Measurements from ENCODE around the gene VENTX. TPM values are rescaled to one million over a fixed set of nuclear protein-coding genes. Genes with fewer than 3 reads are reported as not detected.

The VENTX gene
- total and polyA plus RNA-seq, 2 donors (not counting 3 experiments of a cell fraction or from before 2014, with no cell fraction given), result not detected

GRCh38 chr10:133214468-133215410, 22.9 kb upstream of the VENTX start:
- Histone ChIP-seq H3K9ac (replicated peaks; ENCODE audit: extremely low read depth, insufficient read depth, low read length) (no peak overlapping the region), H3K4me3 (replicated peaks in 1 of 3; ENCODE audit: insufficient read depth in 1 of 3, low read depth in 1 of 3, low read length in 3 of 3) (no peak overlapping the region), H3K9me1 (replicated peaks; ENCODE audit: control insufficient read depth, extremely low read depth, insufficient read depth, low read length) (no peaks in the 10 kb centered on the region), H4K20me1 (replicated peaks; ENCODE audit: control insufficient read depth, extremely low read depth, insufficient read depth, low read length) (no peaks in the 10 kb centered on the region), H3K9me3 (replicated peaks; ENCODE audit: control insufficient read depth, insufficient read depth, low read length) (no peaks in the 10 kb centered on the region), H3K4me2 (ENCODE audit: insufficient read depth, low read length) (no peak overlapping the region), H3K36me3 (ENCODE audit: control insufficient read depth in 2 of 2, extremely low read depth in 1 of 2, insufficient read depth in 2 of 2, low read length in 2 of 2) (no peaks in the 10 kb centered on the region), H3K4me1 (ENCODE audit: control insufficient read depth, extremely low read depth, insufficient read depth, low read length) (no peaks in the 10 kb centered on the region), H3K79me2 (ENCODE audit: control insufficient read depth, insufficient read depth, low read length) (no peaks in the 10 kb centered on the region), H3K27me3 (ENCODE audit: control insufficient read depth in 2 of 2, insufficient read depth in 2 of 2, low read length in 2 of 2) (no peaks in the 10 kb centered on the region), H2AFZ (ENCODE audit: low read depth, low read length) (no peak overlapping the region), H3K27ac (ENCODE audit: insufficient read depth, low read depth, low read length) (no peak overlapping the region)
- TF ChIP-seq POLR2A (IDR thresholded peaks at IDR 0.05; ENCODE audit: low read depth, low read length) (no peak), POLR2AphosphoS5 (IDR thresholded peaks at IDR 0.05; ENCODE audit: insufficient read depth, low read depth, low read length) (no peak), MAX (IDR thresholded peaks at IDR 0.05; ENCODE audit: insufficient read depth, insufficient read length) (no peak), JUN (IDR thresholded peaks at IDR 0.05; ENCODE audit: borderline replicate concordance, insufficient read depth, insufficient read length, low read depth) (no peak), FOS (IDR thresholded peaks at IDR 0.05; ENCODE audit: borderline replicate concordance, insufficient read depth, low read length) (no peak), GATA2 (IDR thresholded peaks at IDR 0.05; ENCODE audit: insufficient read depth, insufficient read length, low read depth, low read length) (no peak), CTCF (IDR thresholded peaks at IDR 0.05; ENCODE audit: extremely low read depth in 1 of 2, insufficient read depth in 1 of 2, low read depth in 1 of 2, low read length in 2 of 2) (no peak), MYC (IDR thresholded peaks at IDR 0.05; ENCODE audit: low read depth, low read length) (no peak), EZH2 (IDR thresholded peaks at IDR 0.05; ENCODE audit: borderline replicate concordance, low read depth, low read length, severe bottlenecking) (no peak)
- DNase-seq (ENCODE audit: low read depth, low spot score) (no peak), FAIRE-seq (no peak)
- intact Hi-C loops (cut with micrococcal nuclease), result no loop called here
- dilution Hi-C loops (cut with MboI; ENCODE audit: extremely low pct_ligation_motif_present, low sequenced_read_pairs), result no loop called here
- ChIA-PET POLR2A (no interaction called here), CTCF (no interaction called here)
- BruUV-seq (replicated peaks), result no TSS peak

Data from endothelial cell of umbilical vein (primary cell).